A673 (cell line): ENCODE data around the gene SMIM35.

Experiments used
- CTCF ChIP-seq: fragments of 300-800, 200-600 bp; sonication (generic); conservative IDR thresholded peaks from 2 replicates; pipeline ENCODE4 v1.5.1; 2017; ENCODE audit warnings: low read depth, mild to moderate bottlenecking, antibody characterized with exemption, low read length, moderate library complexity, mixed read lengths
- EZH2 ChIP-seq: fragments of 200-600 bp; sonication (generic); IDR thresholded peaks from 2 replicates; pipeline ENCODE4 v1.6.1; 2017; ENCODE audit warnings: borderline replicate concordance, low read depth, mild to moderate bottlenecking, mixed read lengths, antibody characterized with exemption, low read length; ENCODE audit not compliant: poor library complexity, severe bottlenecking

- TF ChIP-seq CTCF (no peak), EZH2 (no peak)
Observed at GRCh38 chr11:117998664-117999353, 88.0 kb downstream of the SMIM35 start.
